ENCODE measurements around the gene CLIP4.

Gene CLIP4

DNA sequence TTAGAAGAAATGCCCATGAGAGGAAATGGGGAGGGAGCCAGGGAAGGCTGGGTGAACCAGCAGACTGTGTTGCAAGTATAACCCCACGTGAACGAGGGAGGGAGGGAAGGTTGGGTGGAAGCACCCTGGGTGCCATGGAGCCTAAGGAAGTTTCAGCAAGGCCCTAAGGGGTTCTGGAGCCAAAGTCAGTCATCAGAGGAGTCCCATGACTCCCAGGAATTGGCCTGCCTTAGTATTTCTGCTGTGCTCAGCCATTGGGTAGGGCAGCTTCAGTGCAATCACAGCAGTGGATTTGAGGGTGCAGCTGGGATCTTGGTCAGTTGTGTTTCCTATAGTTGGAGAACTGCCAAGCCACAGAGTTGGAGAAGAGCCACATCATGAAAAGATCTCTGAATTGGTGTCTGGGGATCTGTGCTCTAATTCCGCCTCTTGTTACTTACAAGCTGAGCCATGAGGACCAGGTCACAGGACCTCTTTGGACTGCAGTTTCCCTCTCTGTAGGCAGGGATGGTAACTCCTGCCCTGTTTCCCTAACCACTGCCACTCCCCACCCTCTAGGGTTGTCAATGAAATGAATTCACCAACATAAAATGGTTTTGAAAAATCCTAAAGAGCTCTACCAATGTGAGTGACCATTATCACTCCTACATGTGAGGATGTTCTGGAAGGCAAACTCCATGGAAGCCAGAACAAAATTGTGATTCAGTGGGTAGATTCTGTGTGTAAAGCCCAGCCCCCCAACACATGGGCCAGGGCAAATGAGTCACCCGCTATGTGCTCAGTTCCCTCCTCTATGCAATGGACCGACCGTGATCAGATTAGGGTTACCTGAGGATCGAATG is 108.9 kb downstream of the CLIP4 start:
- DNase-seq, result no peak

DNA sequence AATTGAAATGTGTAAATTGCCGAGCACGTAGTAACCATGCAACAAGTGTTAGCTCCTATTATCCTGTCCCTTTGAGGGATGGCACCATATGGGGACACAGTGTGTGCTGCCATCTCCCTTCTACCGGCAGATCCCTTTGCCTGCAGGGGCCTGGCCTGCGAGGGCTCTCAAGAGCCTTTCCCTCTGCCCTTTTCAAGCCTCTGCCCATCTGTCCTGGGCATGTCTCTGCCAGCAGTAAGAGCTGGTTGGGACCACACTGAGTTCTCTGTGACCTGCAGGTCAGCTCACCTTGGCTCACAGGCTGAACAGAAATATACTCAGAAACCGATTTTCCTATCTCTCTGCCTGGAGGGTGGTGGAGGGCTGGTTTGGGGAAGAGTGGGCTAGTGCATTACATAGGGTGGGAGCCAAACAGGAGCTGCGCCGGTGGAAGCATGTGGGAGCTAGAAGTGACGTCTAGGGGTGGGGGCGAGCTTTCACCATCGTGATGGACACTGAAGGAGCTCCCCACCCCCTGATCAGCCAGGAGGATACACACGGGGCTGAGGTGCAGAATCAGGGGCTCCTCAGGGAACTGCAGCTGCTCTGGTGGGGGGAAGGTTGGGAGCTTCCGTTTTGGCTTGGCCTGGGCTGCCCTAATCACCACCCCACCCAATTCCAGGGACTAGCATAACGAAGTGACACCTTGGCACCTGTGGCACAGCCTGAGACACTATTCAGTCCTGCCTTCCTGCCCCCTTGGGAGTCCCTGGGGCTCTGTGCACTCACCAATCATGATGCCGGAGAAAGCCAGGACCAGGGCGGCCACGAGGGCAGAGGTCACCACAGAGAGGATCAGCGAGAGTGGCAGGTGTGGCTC is 109.7 kb downstream of the CLIP4 start:
- no peak for DNase-seq

DNA sequence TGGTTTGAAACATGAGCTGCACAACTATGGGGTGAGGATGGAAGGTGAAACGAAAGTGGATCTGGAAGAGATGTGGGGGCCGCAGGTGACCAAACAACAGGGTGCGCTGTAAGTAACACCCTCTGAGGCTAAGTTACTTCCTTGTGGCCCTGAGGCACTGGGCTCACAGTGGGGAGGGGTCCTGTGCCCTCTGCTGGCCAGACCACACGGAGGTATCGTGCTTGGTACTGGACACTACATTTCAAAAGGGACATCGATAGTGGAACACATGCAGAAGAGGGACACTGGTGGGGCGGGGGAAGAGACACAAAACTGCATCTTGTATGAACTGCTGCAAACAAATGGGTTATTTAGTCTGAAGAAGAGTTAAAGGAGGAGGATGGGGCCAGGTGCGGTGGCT is 110.6 kb downstream of the CLIP4 start:
- DNase-seq, result no peak

DNA sequence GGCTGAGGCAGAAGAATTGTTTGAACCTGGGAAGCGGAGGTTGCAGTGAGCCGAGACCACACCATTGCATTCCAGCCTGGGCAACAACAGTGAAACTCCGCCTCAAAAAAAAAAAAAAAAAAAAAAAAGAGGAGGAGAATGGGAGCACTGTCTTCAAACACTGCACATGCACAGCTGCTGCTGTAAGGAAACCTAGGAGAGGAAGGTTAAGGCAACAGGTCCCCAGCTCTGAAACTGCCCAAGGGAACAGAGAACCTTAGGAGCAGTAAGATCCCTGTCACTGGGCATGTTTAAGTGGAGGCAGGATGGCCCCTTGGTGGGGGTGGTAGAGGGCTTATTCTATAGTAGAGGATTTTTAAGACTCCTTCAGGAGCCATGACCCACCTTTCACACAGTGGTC is 111.2 kb downstream of the CLIP4 start:
- no peak for DNase-seq

DNA sequence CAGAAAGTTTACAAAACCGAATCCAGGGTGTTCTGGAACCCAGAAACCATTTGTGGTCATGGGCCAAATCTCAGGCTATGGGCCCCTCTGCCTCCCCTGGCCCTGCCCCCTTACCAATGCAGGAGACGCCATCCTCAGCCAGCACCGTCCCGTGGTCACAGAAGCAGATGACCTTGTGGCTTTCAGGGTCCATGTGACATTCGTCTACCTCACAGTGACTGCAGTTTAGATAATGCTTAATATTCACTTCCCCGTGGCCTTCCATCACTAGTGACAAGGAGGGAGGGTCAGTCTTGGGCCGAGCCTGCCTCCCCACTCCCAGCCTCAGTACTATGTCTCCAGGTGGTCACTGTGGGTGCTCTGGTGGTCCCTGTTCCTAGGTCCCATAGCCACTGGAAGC is 111.6 kb downstream of the CLIP4 start:
- no peak for DNase-seq

- DNase-seq, result no peak
These were observed 112.9 kb downstream of the CLIP4 start for GRCh38 chr2:29227935-29228675.

- no peak for DNase-seq
These were observed 113.7 kb downstream of the CLIP4 start for GRCh38 chr2:29228947-29229346.

DNA sequence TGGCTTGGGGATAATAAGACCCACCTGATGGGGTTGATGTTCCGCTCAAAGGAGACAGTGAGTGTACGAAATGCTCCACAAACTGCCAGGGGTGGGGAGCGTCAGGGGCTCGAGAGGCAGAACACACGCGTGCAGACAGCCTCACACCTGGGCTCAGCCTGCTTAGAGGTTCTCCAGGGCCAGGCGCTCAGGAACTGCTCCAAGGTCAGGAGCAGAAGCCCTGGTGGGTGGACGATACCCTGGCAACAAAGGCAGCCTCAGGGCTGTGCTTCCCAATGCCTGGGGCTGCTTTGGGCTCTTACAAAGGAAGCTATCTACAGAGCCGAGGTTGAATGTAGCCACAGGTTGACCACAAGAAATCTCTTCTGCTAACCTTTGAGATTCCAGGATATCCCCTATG is 114.4 kb downstream of the CLIP4 start:
- no peak for DNase-seq

- no peak for DNase-seq
These were observed 116.8 kb downstream of the CLIP4 start for GRCh38 chr2:29232041-29232440.

- DNase-seq, result no peak
These were observed 118.2 kb downstream of the CLIP4 start for GRCh38 chr2:29233428-29233827.

DNA sequence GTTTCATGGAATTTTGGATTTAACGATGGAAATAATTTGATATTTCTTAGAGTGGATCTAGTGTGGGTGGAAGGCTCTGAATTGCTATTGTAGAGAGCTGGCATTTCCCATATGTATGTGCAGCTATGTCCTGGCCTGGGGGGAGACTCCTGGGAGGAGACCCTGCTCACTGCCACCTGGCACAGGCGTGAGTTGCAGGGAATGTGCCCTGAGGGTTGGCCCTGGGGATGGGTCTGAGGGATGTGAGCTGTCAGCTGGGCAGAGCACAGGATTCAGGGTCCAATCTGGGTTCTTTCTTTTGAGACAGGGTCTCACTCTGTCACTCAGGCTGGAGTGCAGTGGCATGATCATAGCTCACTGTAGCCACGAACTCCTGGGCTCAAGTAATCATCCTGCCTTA is 120.2 kb downstream of the CLIP4 start:
- DNase-seq, result no peak

GRCh38 chr2:29236074-29236473 is 120.9 kb downstream of the CLIP4 start:
- no peak for DNase-seq

DNA sequence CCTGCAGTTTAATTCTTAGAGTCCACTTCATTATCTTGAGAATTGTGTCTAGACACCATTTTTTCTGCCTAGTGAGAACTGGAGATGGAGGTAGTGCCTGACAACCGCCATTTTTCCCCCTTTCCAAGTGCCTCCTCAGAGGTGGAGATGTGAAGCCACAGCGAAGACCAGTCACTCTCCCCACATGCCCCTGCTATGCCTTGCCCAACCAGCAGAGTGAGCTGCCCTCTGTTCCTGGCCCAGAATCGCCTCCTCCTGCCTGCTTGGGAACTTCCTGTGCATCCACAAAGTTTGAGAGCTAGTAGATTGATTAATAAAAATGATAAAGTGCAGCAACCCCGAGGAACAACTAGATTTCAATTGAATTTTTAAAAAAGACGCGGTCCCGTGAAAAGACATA is 123.3 kb downstream of the CLIP4 start:
- DNase-seq, result no peak

Measured in CD4-positive, alpha-beta T cell treated with Interleukin-10 for 1 hour (primary cell).